ENCODE results near the gene MYD88.
"Not testable (repeated sequence)": the region's sequence is repeated elsewhere in the genome, so short reads cannot be mapped to it uniquely, and the experiment has no call there.

Gene MYD88

DNA sequence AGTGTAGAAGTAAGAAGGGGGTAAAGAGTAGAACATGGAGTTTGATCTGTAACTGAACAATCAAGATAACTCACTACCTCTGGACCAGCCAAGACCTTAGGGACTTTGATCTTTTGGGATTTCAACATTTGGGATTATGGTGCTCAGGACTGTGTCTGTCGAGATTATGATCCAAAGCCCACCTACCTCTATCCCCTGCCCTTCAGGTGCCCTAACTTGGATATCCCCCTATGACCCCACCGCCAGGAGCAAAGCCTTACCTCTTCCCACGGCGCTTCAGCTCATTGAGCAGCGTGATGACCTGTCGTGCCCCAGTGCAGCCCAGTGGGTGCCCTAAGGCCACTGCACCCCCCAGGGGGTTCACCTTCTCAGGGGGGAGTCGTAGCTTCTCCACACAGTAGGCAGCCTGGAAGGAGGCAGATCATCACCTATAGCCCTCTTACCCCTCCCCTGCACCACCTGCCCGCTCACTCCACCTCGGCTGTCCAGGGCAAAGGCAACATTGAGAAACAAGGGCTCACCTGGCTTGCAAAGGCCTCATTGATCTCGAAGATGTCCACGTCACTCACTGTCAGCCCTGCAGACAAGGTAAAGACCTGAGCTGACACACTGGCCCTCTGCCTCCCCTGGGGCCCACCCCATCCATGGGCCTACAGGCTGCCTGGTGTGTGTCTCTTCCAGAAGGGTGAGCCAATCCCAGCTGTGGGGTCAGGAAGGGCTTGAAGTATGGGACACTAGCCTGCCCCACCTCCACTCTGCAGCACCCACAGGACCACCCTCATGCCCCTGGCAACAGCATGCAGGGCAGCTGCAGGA, 12.9 kb upstream of the MYD88 start:
- in situ Hi-C loops (cut with MboI; ENCODE audit: low sequenced_read_pairs), result no loop called here

DNA sequence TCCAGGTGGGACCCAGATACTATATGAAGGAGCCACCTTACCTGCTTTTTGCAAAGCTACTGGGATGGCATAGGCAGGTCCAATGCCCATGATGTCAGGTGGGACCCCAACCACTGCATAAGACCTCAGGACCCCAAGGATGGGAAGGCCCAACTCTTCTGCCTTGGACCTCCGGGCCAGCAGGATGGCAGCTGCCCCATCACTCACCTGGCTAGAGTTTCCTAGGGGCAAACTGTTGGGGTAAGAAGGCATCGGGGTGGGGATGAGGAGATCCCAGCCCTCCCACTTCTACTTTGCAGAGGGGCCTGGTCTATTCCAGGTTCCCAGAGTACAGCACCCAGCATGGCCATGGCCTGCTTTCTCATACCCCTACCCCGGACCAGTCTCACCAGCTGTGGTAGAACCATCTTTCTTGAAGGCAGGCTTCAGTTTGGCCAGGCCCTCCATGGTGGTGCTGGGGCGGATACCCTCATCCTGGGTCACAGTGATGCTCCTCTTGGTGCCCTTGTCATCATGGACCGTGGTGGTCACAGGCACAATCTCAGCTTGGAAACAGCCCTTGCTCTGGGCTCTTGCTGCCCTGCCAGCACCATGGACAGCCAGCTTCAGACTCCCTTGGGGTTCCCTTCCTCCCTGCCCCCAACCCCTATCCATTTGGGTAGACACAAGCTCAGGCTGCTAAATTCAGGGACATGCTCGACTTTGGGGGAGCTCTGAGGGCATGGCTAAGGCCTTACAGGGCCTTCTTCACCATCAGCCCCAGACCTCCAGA, 12.2 kb upstream of the MYD88 start:
- in situ Hi-C loops (cut with MboI; ENCODE audit: low sequenced_read_pairs), result no loop called here

- in situ Hi-C loops (cut with MboI; ENCODE audit: low sequenced_read_pairs), result no loop called here
These were observed 10.7 kb upstream of the MYD88 start for GRCh38 chr3:38127611-38128302.

GRCh38 chr3:38128303-38128655, 10.2 kb upstream of the MYD88 start:
- in situ Hi-C loops (cut with MboI; ENCODE audit: low sequenced_read_pairs), result no loop called here

- in situ Hi-C loops (cut with MboI; ENCODE audit: low sequenced_read_pairs), result no loop called here
These were observed 9.4 kb upstream of the MYD88 start for GRCh38 chr3:38129058-38129457.

DNA sequence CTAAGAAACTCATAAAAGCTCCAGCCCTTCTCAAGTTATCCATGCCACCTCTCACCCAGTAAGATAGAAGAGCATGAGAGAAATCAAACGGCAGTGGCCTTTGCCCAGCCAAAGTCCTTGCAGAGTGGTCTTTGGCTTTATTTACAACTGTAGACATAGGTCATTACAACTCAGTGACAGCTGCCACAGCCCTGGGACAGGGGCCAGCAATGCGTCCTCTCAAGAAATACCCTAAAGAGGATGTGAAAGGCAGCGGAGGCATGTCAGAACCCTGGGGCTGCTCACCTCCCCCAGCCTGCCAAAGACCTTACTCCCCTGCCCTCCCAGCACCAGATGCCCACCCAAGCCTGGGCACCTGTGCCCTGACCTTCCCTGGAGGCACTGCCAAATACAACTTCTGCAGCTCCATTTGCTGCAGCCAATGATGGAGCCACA, 7.8 kb upstream of the MYD88 start:
- in situ Hi-C loops (cut with MboI; ENCODE audit: low sequenced_read_pairs), result no loop called here

GRCh38 chr3:38131621-38132369, 6.7 kb upstream of the MYD88 start:
- in situ Hi-C loops (cut with MboI; ENCODE audit: low sequenced_read_pairs), result no loop called here

GRCh38 chr3:38133209-38133556, 5.3 kb upstream of the MYD88 start:
- in situ Hi-C loops (cut with MboI; ENCODE audit: low sequenced_read_pairs), result no loop called here

GRCh38 chr3:38133557-38134405, 4.7 kb upstream of the MYD88 start:
- in situ Hi-C loops (cut with MboI; ENCODE audit: low sequenced_read_pairs), result no loop called here

DNA sequence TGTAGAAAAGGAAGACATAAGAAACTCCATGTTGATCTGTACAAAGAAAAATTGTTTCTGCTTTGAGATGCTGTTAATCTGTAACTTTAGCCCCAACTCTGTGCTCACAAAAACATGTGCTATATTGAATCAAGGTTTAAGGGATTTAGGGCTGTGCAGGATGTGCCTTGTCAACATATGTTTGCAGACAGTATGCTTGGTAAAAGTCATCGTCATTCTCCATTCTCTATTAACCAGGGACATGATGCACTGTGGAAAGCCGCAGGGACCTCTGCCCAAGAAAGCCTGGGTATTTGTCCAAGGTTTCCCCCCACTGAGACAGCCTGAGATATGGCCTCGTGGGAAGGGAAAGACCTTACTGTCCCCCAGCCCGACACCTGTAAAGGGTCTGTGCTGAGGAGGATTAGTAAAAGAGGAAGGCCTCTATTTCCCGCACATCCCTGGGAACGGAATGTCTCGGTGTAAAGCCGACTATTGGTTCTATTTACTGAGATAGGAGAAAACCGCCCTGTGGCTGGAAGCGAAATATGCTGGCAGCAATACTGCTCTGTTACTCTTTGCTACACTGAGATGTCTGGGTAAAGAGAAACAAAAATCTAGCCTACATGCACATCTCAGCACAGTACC, 3.8 kb upstream of the MYD88 start:
- in situ Hi-C loops (cut with MboI; ENCODE audit: low sequenced_read_pairs), result not testable (repeated sequence)

GRCh38 chr3:38135621-38136277, 2.7 kb upstream of the MYD88 start:
- in situ Hi-C loops (cut with MboI; ENCODE audit: low sequenced_read_pairs), result not testable (repeated sequence)

- in situ Hi-C loops (cut with MboI; ENCODE audit: low sequenced_read_pairs), result no loop called here
These were observed 2.1 kb upstream of the MYD88 start for GRCh38 chr3:38136393-38136776.

GRCh38 chr3:38136777-38137614, 1.5 kb upstream of the MYD88 start, which contains the start of gene ACAA1:
TSS of gene ACAA1 (minus strand) at chr3:38137127. CDS start at chr3:38137035, 92 bp downstream.
- in situ Hi-C loops (cut with MboI; ENCODE audit: low sequenced_read_pairs), result no loop called here

GRCh38 chr3:38137615-38138348, 679 bp upstream of the MYD88 start:
- in situ Hi-C loops (cut with MboI; ENCODE audit: low sequenced_read_pairs), result no loop called here

GRCh38 chr3:38139191-38139590, 730 bp downstream of the MYD88 start:
- in situ Hi-C loops (cut with MboI; ENCODE audit: low sequenced_read_pairs), result no loop called here

DNA sequence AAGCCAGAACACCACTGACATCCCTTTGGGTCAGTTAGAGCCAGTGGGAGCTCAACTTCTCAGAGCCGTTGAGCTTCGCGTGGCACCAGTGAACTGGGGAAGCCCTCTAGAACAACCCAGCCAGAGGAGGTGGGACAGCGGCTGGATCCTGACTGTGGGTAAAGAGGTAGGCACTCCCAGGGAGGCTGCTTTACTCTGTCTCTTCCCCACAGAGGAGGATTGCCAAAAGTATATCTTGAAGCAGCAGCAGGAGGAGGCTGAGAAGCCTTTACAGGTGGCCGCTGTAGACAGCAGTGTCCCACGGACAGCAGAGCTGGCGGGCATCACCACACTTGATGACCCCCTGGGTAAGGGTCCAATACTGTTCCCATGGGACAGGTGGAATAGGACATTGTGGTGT, 1.2 kb downstream of the MYD88 start:
- in situ Hi-C loops (cut with MboI; ENCODE audit: low sequenced_read_pairs), result no loop called here

DNA sequence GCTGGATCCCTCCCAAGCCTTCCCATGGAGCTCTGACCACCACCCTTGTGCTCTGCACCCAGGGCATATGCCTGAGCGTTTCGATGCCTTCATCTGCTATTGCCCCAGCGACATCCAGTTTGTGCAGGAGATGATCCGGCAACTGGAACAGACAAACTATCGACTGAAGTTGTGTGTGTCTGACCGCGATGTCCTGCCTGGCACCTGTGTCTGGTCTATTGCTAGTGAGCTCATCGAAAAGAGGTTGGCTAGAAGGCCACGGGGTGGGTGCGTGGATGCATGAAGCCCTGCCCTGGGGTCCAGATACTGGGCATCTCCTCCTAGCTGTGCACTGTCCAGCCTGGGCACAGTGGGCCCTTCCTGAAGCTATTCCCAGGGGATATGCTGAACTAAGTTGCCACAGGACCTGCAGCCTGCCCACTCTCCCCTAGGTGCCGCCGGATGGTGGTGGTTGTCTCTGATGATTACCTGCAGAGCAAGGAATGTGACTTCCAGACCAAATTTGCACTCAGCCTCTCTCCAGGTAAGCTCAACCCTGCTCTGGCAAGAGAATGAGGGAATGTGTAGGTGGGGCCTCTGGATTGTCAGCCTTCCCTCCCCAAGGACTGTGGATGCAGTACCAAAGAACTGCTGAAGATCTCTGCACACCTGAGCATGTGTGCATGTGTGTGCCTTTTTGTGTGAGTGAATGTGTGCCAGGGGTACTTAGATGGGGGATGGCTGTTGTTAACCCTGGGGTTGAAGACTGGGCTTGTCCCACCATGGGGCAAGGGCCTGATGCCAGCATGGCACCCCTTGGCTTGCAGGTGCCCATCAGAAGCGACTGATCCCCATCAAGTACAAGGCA, 2.1 kb downstream of the MYD88 start:
- in situ Hi-C loops (cut with MboI; ENCODE audit: low sequenced_read_pairs), result no loop called here
